GM23338 (cell line): ENCODE measurements around the gene SGK1. TPM values are rescaled to one million over a fixed set of nuclear protein-coding genes. Genes with fewer than 3 reads are reported as not detected.
"Not testable (repeated sequence)": the region's sequence is repeated elsewhere in the genome, so short reads cannot be mapped to it uniquely, and the experiment has no call there.

Experiments used
- ATAC-seq: fragments of 200-7000 bp; cut with Tn5 transposase; 3 replicates; pipeline ENCODE4 v1.9.1; 2020
- DNase-seq: peaks from one replicate; pipeline ENCODE4 v3.0.0-alpha.2; 2015; ENCODE audit warnings: low spot score
- H2AFZ ChIP-seq: fragments of 200-600 bp; sonication (generic); 2 replicates; pipeline ENCODE4 v1.8.0; 2016; ENCODE audit warnings: antibody characterized with exemption, mild to moderate bottlenecking, moderate library complexity
- H3F3A ChIP-seq: fragments of 200-600 bp; sonication (generic); replicated peaks from 2 replicates; pipeline ENCODE4 v1.8.0; 2017; ENCODE audit warnings: antibody characterized with exemption, mixed run types, low read depth
- H3K27ac ChIP-seq: fragments of 200-600 bp; sonication (generic); 2 replicates; pipeline ENCODE4 v1.6.1; 2016; ENCODE audit warnings: low read depth
- H3K27me3 ChIP-seq: fragments of 200-600 bp; sonication (generic); 2 replicates; pipeline ENCODE4 v1.8.0; 2016; ENCODE audit warnings: mild to moderate bottlenecking, mixed run types, moderate library complexity; ENCODE audit not compliant: insufficient read depth
- H3K36me3 ChIP-seq: fragments of 200-600 bp; sonication (generic); 2 replicates; pipeline ENCODE4 v1.8.0; 2016; ENCODE audit warnings: mild to moderate bottlenecking; ENCODE audit not compliant: insufficient read depth
- H3K4me1 ChIP-seq: fragments of 200-600 bp; sonication (generic); 2 replicates; pipeline ENCODE4 v1.8.0; 2016; ENCODE audit warnings: mild to moderate bottlenecking, moderate library complexity; ENCODE audit not compliant: insufficient read depth
- H3K4me2 ChIP-seq: fragments of 200-600 bp; sonication (generic); 2 replicates; pipeline ENCODE4 v1.7.1; 2017; ENCODE audit warnings: mixed run types
- H3K4me3 ChIP-seq: fragments of 200-600 bp; sonication (generic); 2 replicates; pipeline ENCODE4 v1.6.1; 2016; ENCODE audit warnings: mixed run types
- H3K79me2 ChIP-seq: fragments of 200-600 bp; sonication (generic); replicated peaks from 2 replicates; pipeline ENCODE4 v1.8.0; 2017; ENCODE audit warnings: mild to moderate bottlenecking; ENCODE audit not compliant: insufficient read depth
- H3K9me2 ChIP-seq: fragments of 200-600 bp; sonication (generic); 2 replicates; pipeline ENCODE4 v1.8.0; 2017; ENCODE audit not compliant: insufficient read depth
- H4K20me1 ChIP-seq: fragments of 200-600 bp; sonication (generic); replicated peaks from 2 replicates; pipeline ENCODE4 v1.8.0; 2017; ENCODE audit warnings: mild to moderate bottlenecking; ENCODE audit not compliant: insufficient read depth
- H3K27ac Mint-ChIP-seq: 2 replicates; pipeline ENCODE4 v1.8.0; 2020; ENCODE audit warnings: inconsistent platforms, mild to moderate bottlenecking, moderate library complexity, mixed read lengths
- H3K27me3 Mint-ChIP-seq: 3 replicates; pipeline ENCODE4 v1.8.0; 2022; ENCODE audit warnings: low read depth, mild to moderate bottlenecking, moderate library complexity, mixed read lengths, inconsistent platforms; ENCODE audit not compliant: insufficient read depth, poor library complexity
- H3K36me3 Mint-ChIP-seq: 3 replicates; pipeline ENCODE4 v1.8.0; 2021; ENCODE audit warnings: low read depth, mild to moderate bottlenecking, inconsistent platforms, moderate library complexity, mixed read lengths
- H3K4me1 Mint-ChIP-seq: 3 replicates; pipeline ENCODE4 v1.8.0; 2020; ENCODE audit warnings: mild to moderate bottlenecking, inconsistent platforms, mixed read lengths
- H3K4me3 Mint-ChIP-seq: 3 replicates; pipeline ENCODE4 v1.8.0; 2021; ENCODE audit warnings: moderate library complexity, mild to moderate bottlenecking, inconsistent platforms, mixed read lengths
- H3K9me3 Mint-ChIP-seq: 3 replicates; pipeline ENCODE4 v1.8.0; 2020; ENCODE audit warnings: moderate library complexity, mild to moderate bottlenecking, inconsistent platforms, mixed read lengths
- CREB1 ChIP-seq: fragments of 250-450 bp; sonication (Bioruptor Pico); IDR thresholded peaks from 2 replicates; pipeline ENCODE4 v1.5.0; 2020; ENCODE audit warnings: low read depth, mild to moderate bottlenecking, moderate library complexity
- EZH2phosphoT487 ChIP-seq: fragments of 200-600 bp; sonication (generic); IDR thresholded peaks from one replicate; pipeline ENCODE4 v1.8.1; 2018; ENCODE audit warnings: antibody characterized with exemption; ENCODE audit not compliant: unreplicated experiment
- JUNB ChIP-seq: IDR thresholded peaks from one replicate; pipeline ENCODE4 v1.6.1; 2016; ENCODE audit warnings: antibody characterized with exemption; ENCODE audit not compliant: unreplicated experiment
- NANOG ChIP-seq: IDR thresholded peaks from 2 replicates; pipeline ENCODE4 v1.6.1; 2016; ENCODE audit warnings: antibody characterized with exemption, borderline replicate concordance
- POLR2AphosphoS5 ChIP-seq: IDR thresholded peaks from 2 replicates; pipeline ENCODE4 v1.6.1; 2016; ENCODE audit warnings: antibody characterized with exemption, low read depth
- STAT1 ChIP-seq: IDR thresholded peaks from one replicate; pipeline ENCODE4 v1.6.1; 2016; ENCODE audit warnings: antibody characterized with exemption; ENCODE audit not compliant: unreplicated experiment
- ZNF114 ChIP-seq: fragments of 250-450 bp; sonication (Bioruptor Pico); IDR thresholded peaks from 2 replicates; pipeline ENCODE4 v1.5.0; 2020; ENCODE audit warnings: mild to moderate bottlenecking, moderate library complexity
- ZNF331 ChIP-seq: fragments of 250-450 bp; sonication (Bioruptor Pico); IDR thresholded peaks from 2 replicates; pipeline ENCODE4 v1.5.0; 2020; ENCODE audit warnings: low read depth, mild to moderate bottlenecking, moderate library complexity
- polyA plus RNA-seq: library from polyadenylated mRNA; unstranded; fragments of >200 nt; fragmentation: Nextera tagmentation; extraction: Ambion mirVana; gene quantifications from 2 replicates; pipeline ENCODE4 v1.2.1, GENCODE V29; 2016
- total RNA-seq: library from RNA; depleted of rRNA; stranded (reverse); fragments of >200 nt; shearing (Covaris generic); gene quantifications from 2 replicates; pipeline ENCODE4 v1.2.3, GENCODE V29; 2014
- TF ChIP-seq, protein P1 (sequence below): IDR thresholded peaks from one replicate; pipeline ENCODE4 v1.6.1; 2018; ENCODE audit warnings: antibody characterized with exemption; ENCODE audit not compliant: unreplicated experiment

Gene SGK1
- total and polyA plus RNA-seq, 2 experiments from 2014 or later = 16.3 to 37.2 TPM

DNA sequence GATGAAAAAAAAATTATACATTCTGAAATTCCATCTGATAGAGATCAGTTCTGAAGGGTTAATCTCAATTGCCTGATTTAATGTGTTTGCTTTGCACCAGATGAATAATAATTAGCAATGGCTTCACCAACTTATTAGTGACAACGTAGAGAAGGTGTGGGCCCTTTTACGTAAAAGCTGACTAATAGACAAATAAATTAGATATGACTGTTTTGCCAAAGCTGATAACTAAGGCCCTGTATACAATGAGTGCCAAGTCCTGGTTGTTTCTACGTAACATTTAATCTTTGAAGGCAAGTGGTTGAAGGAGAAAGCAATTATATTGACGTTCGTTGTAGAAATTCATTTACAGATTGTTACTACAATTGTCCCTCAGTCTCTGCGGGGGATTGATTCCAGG, 10.8 kb downstream of the SGK1 start:
- Histone ChIP-seq H3K36me3 (no peaks in the 10 kb centered on the region), H4K20me1 (no peaks in the 10 kb centered on the region), H3K4me1 (peaks cover 6% of the 10 kb centered on the region; the same call in 1 of the 2 replicates), H3K27ac (no peak overlapping the region), H3K79me2 (no peaks in the 10 kb centered on the region), H3K4me2 (no peak overlapping the region), H3K4me3 (no peak overlapping the region), H3K9me2 (no peaks in the 10 kb centered on the region), H3F3A (no peaks in the 10 kb centered on the region), H2AFZ (no peak overlapping the region), H3K27me3 (no peaks in the 10 kb centered on the region)
- ATAC-seq = no peak
- H3K4me3 Mint-ChIP-seq = no peak overlapping the region
- H3K4me1 Mint-ChIP-seq = peaks cover 15% of the 10 kb centered on the region
- H3K27ac Mint-ChIP-seq = no peak overlapping the region
- DNase-seq = no peak
- peaks cover 11% of the 10 kb centered on the region for H3K27me3 Mint-ChIP-seq
- no peaks in the 10 kb centered on the region for H3K36me3 Mint-ChIP-seq
- TF ChIP-seq POLR2AphosphoS5 = no peak
- TF ChIP-seq, protein P1, sequence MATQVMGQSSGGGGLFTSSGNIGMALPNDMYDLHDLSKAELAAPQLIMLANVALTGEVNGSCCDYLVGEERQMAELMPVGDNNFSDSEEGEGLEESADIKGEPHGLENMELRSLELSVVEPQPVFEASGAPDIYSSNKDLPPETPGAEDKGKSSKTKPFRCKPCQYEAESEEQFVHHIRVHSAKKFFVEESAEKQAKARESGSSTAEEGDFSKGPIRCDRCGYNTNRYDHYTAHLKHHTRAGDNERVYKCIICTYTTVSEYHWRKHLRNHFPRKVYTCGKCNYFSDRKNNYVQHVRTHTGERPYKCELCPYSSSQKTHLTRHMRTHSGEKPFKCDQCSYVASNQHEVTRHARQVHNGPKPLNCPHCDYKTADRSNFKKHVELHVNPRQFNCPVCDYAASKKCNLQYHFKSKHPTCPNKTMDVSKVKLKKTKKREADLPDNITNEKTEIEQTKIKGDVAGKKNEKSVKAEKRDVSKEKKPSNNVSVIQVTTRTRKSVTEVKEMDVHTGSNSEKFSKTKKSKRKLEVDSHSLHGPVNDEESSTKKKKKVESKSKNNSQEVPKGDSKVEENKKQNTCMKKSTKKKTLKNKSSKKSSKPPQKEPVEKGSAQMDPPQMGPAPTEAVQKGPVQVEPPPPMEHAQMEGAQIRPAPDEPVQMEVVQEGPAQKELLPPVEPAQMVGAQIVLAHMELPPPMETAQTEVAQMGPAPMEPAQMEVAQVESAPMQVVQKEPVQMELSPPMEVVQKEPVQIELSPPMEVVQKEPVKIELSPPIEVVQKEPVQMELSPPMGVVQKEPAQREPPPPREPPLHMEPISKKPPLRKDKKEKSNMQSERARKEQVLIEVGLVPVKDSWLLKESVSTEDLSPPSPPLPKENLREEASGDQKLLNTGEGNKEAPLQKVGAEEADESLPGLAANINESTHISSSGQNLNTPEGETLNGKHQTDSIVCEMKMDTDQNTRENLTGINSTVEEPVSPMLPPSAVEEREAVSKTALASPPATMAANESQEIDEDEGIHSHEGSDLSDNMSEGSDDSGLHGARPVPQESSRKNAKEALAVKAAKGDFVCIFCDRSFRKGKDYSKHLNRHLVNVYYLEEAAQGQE = no peak
- no peak for TF ChIP-seq STAT1
- no peak for TF ChIP-seq ZNF114 (CRISPR knock-in tag)
- TF ChIP-seq EZH2phosphoT487 = no peak
- TF ChIP-seq ZNF331 (CRISPR knock-in tag) = no peak
- no peak for TF ChIP-seq CREB1 (CRISPR knock-in tag)
- TF ChIP-seq JUNB = no peak
- no peak for TF ChIP-seq NANOG
- no peaks in the 10 kb centered on the region for H3K9me3 Mint-ChIP-seq

DNA sequence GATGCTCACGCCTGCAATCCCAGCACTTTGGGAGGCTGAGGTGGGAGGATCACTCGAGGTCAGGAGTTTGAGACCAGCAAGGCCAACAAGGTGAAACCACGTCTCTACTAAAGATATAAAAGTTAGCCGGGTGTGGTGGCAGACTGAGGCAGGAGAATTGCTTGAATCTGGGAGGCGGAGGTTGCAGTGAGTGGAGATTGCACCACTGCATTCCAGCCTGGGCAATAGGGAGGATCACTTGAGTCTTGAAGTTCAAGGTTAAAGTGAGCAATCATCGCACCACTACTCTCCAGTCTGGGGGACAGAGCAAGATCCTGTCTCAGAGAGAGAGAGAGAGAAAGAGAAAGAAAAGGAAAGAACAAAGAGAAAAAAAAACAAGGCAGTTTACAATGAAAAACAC, 13.5 kb downstream of the SGK1 start:
- H3K79me2 ChIP-seq, H2AFZ ChIP-seq, H3K27ac ChIP-seq, H3K4me3 Mint-ChIP-seq, H3K36me3 ChIP-seq, H3K4me1 ChIP-seq, H3K4me1 Mint-ChIP-seq, H3K27me3 Mint-ChIP-seq, H3K4me2 ChIP-seq, H3K9me2 ChIP-seq, H3K36me3 Mint-ChIP-seq, H3K27ac Mint-ChIP-seq, H4K20me1 ChIP-seq, H3K27me3 ChIP-seq, H3K9me3 Mint-ChIP-seq, DNase-seq, ATAC-seq, H3K4me3 ChIP-seq, H3F3A ChIP-seq: not testable (repeated sequence)

DNA sequence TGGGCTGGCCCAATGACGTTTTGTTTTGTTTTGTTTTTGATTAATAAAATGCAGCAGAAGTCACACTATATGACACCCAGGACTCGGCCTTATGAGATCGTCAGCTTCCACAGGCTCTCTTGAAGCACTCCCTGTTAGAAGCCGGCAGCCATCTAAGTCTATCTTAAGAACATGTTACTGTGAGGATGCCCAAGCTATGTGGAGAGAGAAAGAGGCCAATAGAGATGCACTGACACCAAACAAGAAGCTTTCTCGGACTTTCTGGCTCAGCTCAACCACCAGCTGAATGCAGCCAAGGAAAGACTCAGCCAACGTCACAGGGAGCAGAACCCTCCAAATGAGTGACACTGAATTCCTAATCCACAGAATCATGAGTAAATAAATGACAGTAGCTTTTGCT, 14.0 kb downstream of the SGK1 start:
- H3K79me2 ChIP-seq = no peaks in the 10 kb centered on the region
- TF ChIP-seq JUNB = no peak

More for the DNA sequence above, 14.0 kb downstream of the SGK1 start:
- H3F3A ChIP-seq = no peaks in the 10 kb centered on the region
- no peaks in the 10 kb centered on the region for H3K36me3 Mint-ChIP-seq
- no peak overlapping the region for H3K4me3 ChIP-seq
- peaks cover 4% of the 10 kb centered on the region for H3K27me3 Mint-ChIP-seq
- no peaks in the 10 kb centered on the region; the same call in 2 of the 3 replicates for H3K4me1 Mint-ChIP-seq
- H3K4me3 Mint-ChIP-seq = no peak overlapping the region
- no peaks in the 10 kb centered on the region for H3K4me1 ChIP-seq
- DNase-seq = no peak
- H3K27ac Mint-ChIP-seq = no peak overlapping the region
- ATAC-seq = no peak
- H3K36me3 ChIP-seq = no peaks in the 10 kb centered on the region
- H2AFZ ChIP-seq = no peak overlapping the region
- H4K20me1 ChIP-seq = no peaks in the 10 kb centered on the region
- H3K4me2 ChIP-seq = no peak overlapping the region
- H3K27me3 ChIP-seq = no peaks in the 10 kb centered on the region
- H3K9me3 Mint-ChIP-seq = no peaks in the 10 kb centered on the region; the same call in 2 of the 3 replicates
- no peak overlapping the region for H3K27ac ChIP-seq
- H3K9me2 ChIP-seq = no peaks in the 10 kb centered on the region
